ENCODE results near the gene SPTAN1. TPM values are rescaled to one million over a fixed set of nuclear protein-coding genes. Genes with fewer than 3 reads are reported as not detected.
A peak's percentile ranks its signal among the peaks of the same experiment; 100 is the strongest.

SPTAN1 gene
- total and polyA plus RNA-seq, 8 donors, result 58.6 to 155 (median 90.9) TPM

GRCh38 chr9:128636024-128636390 is 83.6 kb downstream of the SPTAN1 start:
- ATAC-seq (peak; percentile 75 to 83 (median 83)), FAIRE-seq (no peak), DNase-seq (peak; percentile 84 to 94 (median 87))
- intact Hi-C loops (cut with DNase I), result no loop called here
- peaks cover 3 to 21% (median 12%) of the 10 kb centered on the region in 3 donors for H3K36me3 ChIP-seq
- no peaks in the 10 kb centered on the region for H3K9me3 ChIP-seq
- peaks cover 6 to 14% (median 10%) of the 10 kb centered on the region in 3 donors for H3K4me1 ChIP-seq
- TF ChIP-seq CTCF (IDR thresholded peaks at IDR 0.05), result peak; percentile 8 to 32 (median 10)
- H3K4me3 ChIP-seq, result peak overlapping the region in 2 of 4 donors; percentile 29 to 33
- peak overlapping the region; percentile 94 to 95 (median 95) for H3K27ac ChIP-seq
- H3K27me3 ChIP-seq, result no peaks in the 10 kb centered on the region
- WGBS, 2 donors, result 13 to 14% methylated on average over 15 to 16 of the region's 16 CpGs

GRCh38 chr9:128636556-128637530 is 84.5 kb downstream of the SPTAN1 start:
- peak overlapping the region; percentile 94 to 95 (median 95) for H3K27ac ChIP-seq
- ATAC-seq (no peak), DNase-seq (peak in 3 of 6 donors; percentile 41 to 82 (median 66)), FAIRE-seq (no peak)
- peaks cover 3 to 21% (median 12%) of the 10 kb centered on the region in 3 donors for H3K36me3 ChIP-seq
- no peaks in the 10 kb centered on the region for H3K9me3 ChIP-seq
- H3K4me1 ChIP-seq, result peaks cover 6 to 14% (median 10%) of the 10 kb centered on the region in 3 donors
- no peak for TF ChIP-seq CTCF (IDR thresholded peaks at IDR 0.05)
- intact Hi-C loops (cut with DNase I), result no loop called here
- H3K4me3 ChIP-seq, result peak overlapping the region in 1 of 4 donors; percentile 33
- no peaks in the 10 kb centered on the region for H3K27me3 ChIP-seq
- 81 to 91% methylated on average over 19 to 20 of the region's 20 CpGs for WGBS, 2 donors

- peaks cover 3 to 14% (median 4%) of the 10 kb centered on the region in 3 donors for H3K36me3 ChIP-seq
- FAIRE-seq, result no peak
- no peaks in the 10 kb centered on the region for H3K9me3 ChIP-seq
- WGBS, 2 donors, result 67 to 71% methylated on average over 10 of the region's 10 CpGs
- intact Hi-C loops (cut with DNase I), result no loop called here
- no peak overlapping the region for H3K27ac ChIP-seq
- TF ChIP-seq CTCF (IDR thresholded peaks at IDR 0.05), result no peak
- DNase-seq, result no peak
- no peaks in the 10 kb centered on the region for H3K27me3 ChIP-seq
- ATAC-seq, result no peak
- no peak overlapping the region for H3K4me3 ChIP-seq
- peaks cover 6 to 14% (median 10%) of the 10 kb centered on the region in 3 donors for H3K4me1 ChIP-seq
Measured at GRCh38 chr9:128637656-128638055, 85.3 kb downstream of the SPTAN1 start.

- Histone ChIP-seq H3K9me3 (no peaks in the 10 kb centered on the region), H3K27ac (no peak overlapping the region), H3K4me1 (peaks cover 6 to 14% (median 10%) of the 10 kb centered on the region in 3 donors), H3K27me3 (no peaks in the 10 kb centered on the region), H3K4me3 (no peak overlapping the region), H3K36me3 (peaks cover 0 to 4% (median 0%) of the 10 kb centered on the region in 3 donors)
- no peak for ATAC-seq
- intact Hi-C loops (cut with DNase I), result no loop called here
- WGBS, 2 donors, result 97% methylated on average over 4 of the region's 4 CpGs
- TF ChIP-seq CTCF (IDR thresholded peaks at IDR 0.05), result no peak
- DNase-seq, result no peak
- no peak for FAIRE-seq
Measured at GRCh38 chr9:128638580-128638979, 86.2 kb downstream of the SPTAN1 start.
